ENCODE results near the gene CCDC124.

Gene CCDC124

DNA sequence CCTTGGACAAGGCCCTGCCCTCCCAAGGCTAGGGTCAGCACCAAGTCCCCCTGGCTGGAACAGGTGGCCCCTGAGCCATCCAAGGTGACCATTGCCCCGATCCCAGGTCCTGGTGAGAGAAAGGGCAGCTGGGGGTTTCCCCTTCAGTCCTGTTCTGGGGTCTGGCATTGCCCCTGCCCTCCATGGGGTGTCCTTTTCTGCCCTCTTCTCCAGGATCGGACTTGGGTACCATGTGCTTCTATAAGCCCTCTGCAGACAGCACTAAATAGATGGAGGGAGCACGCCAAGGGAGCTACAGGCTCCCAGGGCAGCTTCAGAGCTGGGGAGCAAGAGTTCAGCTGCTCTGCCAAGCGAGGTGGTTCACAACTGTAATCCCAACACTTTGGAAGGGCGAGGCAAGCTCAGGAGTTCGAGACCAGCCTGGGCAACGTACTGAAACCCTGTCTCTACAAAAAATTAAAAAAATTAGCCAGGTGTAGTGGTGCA lies 20.5 kb downstream of the CCDC124 start:
- no peaks in the 10 kb centered on the region for H3K36me3 Mint-ChIP-seq (ENCODE audit: low read depth)
- peaks cover 50% of the 10 kb centered on the region for H3K4me1 Mint-ChIP-seq (ENCODE audit: low read depth)
- H3K4me3 Mint-ChIP-seq, result no peak overlapping the region
- H3K9me3 Mint-ChIP-seq, result no peaks in the 10 kb centered on the region
- intact Hi-C loops (cut with micrococcal nuclease), result no loop called here
- H3K27me3 Mint-ChIP-seq, result peaks cover 90% of the 10 kb centered on the region
- peak overlapping the region; percentile 19 for H3K27ac Mint-ChIP-seq

DNA sequence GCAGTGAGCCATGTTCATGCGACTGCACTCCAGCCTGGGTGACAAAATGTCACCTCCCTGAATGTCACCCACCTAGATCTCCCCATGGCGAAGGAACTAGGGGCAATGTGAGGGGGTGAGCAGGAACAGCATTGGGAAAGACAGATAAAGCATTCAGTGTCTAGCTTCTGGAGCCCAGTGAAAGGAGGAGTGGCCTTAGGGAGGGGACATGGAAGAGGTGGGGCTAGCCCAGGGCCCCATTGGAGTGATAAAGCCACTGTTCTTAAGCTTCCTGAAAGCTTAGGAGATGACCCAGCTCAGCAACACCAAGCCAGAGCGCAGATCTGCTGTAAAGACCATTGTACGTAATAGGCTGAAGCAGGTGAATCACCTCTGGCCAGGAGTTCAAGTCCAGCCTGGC lies 21.1 kb downstream of the CCDC124 start:
- Mint-ChIP-seq H3K27ac (no peak overlapping the region), H3K4me1 (ENCODE audit: low read depth) (peaks cover 47% of the 10 kb centered on the region), H3K36me3 (ENCODE audit: low read depth) (no peaks in the 10 kb centered on the region), H3K4me3 (no peak overlapping the region), H3K9me3 (no peaks in the 10 kb centered on the region), H3K27me3 (peaks cover 85% of the 10 kb centered on the region)
- intact Hi-C loops (cut with micrococcal nuclease), result no loop called here

DNA sequence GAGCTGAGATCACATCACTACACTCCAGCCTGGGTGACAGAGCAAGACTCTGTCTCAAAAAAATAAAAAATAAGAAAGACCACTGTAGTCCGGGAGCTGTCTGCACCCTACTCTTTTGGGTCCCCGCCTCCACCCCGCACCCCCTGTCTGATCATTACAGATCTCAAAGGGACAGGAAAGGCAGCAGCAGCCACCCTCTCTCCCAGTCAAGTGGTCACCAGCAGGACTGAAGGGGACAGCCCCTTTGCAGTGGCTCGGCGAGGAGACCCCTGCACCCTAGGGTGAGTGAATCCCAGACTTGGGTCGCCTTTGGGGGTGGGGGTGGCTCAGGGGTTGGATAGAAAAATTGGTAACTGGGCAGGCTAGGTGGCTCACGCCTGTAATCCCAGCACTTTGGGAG lies 21.6 kb downstream of the CCDC124 start:
- no peaks in the 10 kb centered on the region for H3K9me3 Mint-ChIP-seq
- H3K4me1 Mint-ChIP-seq (ENCODE audit: low read depth), result peaks cover 41% of the 10 kb centered on the region
- no peaks in the 10 kb centered on the region for H3K36me3 Mint-ChIP-seq (ENCODE audit: low read depth)
- no peak overlapping the region for H3K4me3 Mint-ChIP-seq
- H3K27me3 Mint-ChIP-seq, result peaks cover 81% of the 10 kb centered on the region
- intact Hi-C loops (cut with micrococcal nuclease), result no loop called here
- no peak overlapping the region for H3K27ac Mint-ChIP-seq

DNA sequence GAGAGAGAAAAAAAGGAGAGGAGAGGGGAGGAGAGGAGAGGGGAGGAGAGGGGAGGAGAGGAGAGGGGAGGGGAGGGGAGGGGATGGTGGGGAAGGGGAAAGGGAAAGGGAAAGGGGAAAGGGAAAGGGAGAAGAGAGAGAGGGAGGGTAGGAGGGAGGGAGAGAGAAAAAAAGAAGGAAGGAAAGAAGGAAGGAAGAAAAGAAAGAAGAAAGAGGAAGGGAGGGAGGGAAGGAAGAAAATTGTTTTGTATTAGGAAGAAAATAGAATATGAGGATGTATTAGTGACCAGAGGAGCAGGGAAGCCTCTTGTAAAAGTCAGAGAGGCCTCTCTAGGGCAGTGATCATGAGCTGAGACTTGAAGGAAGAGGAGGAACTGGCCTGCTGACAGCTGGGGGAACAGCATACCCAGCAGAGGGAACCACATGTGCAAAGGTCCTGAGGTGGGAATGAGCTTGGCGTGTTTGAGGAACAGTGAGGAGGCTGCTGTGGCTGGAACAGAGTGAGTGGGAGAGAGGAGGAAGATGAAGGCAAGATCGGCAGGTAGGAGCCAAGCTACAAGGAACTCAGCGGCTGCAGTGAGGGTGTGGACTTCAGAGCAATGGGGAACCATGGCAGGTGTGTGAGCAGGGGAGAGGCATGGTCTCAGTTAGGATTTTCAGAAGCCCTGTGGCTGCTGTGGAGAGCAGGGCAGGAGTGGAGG lies 24.5 kb downstream of the CCDC124 start:
- Mint-ChIP-seq H3K27ac (no peak overlapping the region), H3K36me3 (ENCODE audit: low read depth) (no peaks in the 10 kb centered on the region), H3K4me3 (no peak overlapping the region), H3K4me1 (ENCODE audit: low read depth) (peaks cover 16% of the 10 kb centered on the region), H3K9me3 (no peaks in the 10 kb centered on the region), H3K27me3 (peaks cover 73% of the 10 kb centered on the region)
- intact Hi-C loops (cut with micrococcal nuclease), result no loop called here

DNA sequence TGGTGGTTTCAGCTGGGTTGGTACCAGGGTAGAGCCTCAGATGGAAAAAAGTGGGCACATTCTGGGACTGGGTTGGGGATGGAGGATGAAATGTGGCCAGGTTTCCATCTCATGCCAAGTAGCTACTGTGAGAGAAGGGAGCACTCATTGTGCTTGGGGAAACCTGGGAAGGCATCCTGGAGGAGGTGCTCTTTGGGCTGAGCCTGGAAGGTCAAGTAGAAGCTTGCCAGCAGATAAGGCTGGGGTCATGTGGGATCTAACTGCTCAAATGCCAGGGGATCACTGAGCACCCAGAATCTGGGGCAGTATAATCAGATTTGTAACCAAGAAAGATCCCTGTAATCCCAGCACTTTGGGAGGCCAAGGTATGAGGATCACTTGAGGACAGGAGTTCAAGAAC lies 25.1 kb downstream of the CCDC124 start:
- Mint-ChIP-seq H3K27me3 (peaks cover 72% of the 10 kb centered on the region), H3K27ac (no peak overlapping the region), H3K4me3 (no peak overlapping the region), H3K4me1 (ENCODE audit: low read depth) (peaks cover 10% of the 10 kb centered on the region), H3K9me3 (no peaks in the 10 kb centered on the region), H3K36me3 (ENCODE audit: low read depth) (no peaks in the 10 kb centered on the region)
- intact Hi-C loops (cut with micrococcal nuclease), result no loop called here

DNA sequence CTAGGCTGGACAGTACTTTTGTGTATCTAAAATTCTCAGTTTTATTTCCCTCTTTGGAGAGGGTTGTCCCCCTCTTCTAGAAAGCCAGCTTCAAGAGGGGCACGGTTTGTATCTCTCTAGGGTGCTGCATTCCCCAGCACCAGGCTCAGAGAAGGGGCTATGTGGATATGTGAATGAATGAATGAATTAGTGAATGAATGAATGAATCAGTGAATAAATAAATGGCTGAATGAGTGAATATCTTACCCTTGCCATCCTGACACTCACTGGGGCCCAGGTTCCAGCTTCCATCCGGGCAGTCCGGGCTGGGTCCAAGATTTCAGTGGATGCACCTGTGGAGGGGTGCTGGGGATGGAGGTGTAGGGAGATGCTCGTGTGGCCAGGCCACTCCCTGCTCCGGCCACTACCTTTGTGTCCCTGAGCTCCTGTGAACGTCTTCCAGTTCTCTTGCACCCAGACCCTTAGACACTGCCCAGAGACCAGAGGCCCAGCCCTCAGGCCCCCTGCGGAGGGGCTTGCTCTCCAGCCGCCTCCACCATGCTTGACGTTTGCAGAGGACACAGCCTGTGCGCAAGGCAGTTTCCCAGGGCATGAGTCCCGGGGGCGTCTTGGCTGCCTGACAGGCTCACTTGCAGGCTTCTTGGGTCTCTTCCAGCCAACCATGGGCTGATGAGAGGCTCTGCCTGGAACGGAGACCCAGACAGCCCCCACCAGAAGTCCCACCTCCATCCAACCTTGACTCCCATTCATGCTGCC lies 31.3 kb downstream of the CCDC124 start:
- peaks cover 81% of the 10 kb centered on the region for H3K27me3 Mint-ChIP-seq
- H3K36me3 Mint-ChIP-seq (ENCODE audit: low read depth), result no peaks in the 10 kb centered on the region
- no peak overlapping the region for H3K4me3 Mint-ChIP-seq
- H3K9me3 Mint-ChIP-seq, result no peaks in the 10 kb centered on the region
- H3K27ac Mint-ChIP-seq, result no peak overlapping the region
- H3K4me1 Mint-ChIP-seq (ENCODE audit: low read depth), result no peaks in the 10 kb centered on the region
- intact Hi-C loops (cut with micrococcal nuclease), result no loop called here

DNA sequence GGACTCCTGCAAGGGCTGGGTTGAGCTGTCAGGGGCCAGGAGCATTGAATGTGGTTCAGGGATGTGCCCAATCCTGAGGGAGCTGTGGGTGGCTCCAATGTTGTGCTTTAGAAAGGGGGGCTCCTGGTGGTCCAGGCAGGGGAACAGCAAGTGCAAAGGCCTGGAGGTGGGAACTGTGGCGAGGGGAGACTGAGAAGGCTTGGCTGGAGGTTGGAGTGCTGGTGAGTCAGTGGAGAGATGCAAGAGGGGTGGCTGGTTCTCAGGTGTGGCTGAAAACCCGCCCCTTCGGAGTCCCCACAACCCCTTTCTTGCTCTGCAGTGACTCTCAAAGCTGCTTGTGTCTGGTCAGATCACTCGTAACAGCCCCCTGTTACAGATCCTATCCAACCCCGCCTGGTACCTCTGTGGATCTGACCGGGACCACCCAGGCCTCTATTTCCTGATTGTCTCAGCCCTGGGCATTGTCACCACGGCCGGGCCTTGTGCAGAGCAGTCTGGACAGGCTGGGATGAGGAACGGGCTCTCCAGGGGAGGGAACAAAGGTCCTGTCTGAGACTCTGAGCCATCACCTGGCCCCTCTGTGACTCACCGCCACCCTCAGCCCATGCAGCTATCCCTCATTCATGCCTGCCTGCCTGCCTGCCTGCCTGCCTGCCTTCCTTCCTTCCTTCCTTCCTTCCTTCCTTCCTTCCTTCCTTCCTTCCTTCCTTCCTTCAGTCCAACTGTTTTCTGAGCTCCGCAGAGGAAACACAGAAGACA lies 32.7 kb downstream of the CCDC124 start:
- Mint-ChIP-seq H3K4me3 (no peak overlapping the region), H3K9me3 (no peaks in the 10 kb centered on the region), H3K27ac (no peak overlapping the region), H3K27me3 (peaks cover 77% of the 10 kb centered on the region), H3K4me1 (ENCODE audit: low read depth) (peaks cover 5% of the 10 kb centered on the region), H3K36me3 (ENCODE audit: low read depth) (no peaks in the 10 kb centered on the region)
- intact Hi-C loops (cut with micrococcal nuclease), result no loop called here

DNA sequence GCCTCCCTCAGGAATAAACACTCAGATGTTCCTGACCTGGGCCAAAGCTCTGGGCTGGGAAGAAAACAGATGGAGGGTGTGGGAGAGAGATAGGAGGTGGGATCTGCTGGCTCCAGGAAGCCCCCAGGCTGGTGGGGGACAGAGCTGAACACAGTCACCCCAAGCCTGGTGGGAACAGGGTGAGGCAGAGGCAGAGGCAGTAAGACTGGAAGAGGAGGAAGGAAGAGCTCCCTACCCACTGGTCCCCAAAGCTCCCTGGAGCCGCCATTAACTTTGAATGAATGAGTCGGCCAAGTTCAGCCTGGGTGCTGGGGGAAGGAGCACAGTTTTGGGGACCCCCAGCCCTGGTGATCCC lies 33.3 kb downstream of the CCDC124 start:
- H3K27me3 Mint-ChIP-seq, result peaks cover 73% of the 10 kb centered on the region

DNA sequence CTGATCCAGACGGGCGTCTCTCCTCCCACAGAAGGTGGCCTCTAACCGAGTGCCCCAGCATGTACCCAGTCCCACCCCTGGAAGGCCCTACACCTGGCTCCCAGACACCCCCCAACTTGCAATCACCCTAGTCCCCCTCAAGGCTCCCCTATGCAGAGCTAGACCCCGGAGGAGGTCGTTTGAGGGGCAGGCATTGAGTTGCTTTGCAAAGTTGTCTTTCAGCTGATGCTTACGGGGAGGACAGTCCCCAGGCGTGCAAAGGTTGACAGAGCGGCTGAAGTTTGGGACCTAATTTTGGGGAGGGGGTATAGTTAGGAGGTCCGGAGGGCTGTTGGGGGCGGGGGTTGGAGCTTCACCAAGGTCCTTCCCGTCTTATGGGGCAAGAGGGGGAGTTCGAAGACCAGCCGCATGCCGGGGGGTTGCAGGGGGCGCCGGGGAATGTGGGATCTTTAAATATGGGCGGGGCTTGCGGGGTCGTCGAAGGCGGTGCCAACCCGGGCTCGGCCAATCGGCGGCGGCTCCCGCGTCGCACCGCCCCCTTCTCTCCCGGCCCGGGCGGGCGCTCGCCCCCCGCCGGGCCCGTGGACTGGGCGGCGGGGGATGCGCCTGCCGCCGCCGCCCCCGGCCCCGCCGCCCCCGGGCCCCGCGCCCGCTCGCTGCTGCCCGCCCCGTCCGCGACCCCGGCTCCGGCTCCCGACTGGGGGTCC lies 33.9 kb downstream of the CCDC124 start, which contains the start of gene KCNN1:
Gene KCNN1, plus strand, starts transcription at position 558 of the 707 bp plus-strand sequence. CDS start 6,782 bp downstream, outside the sequence.
- H3K4me1 Mint-ChIP-seq (ENCODE audit: low read depth), result peaks cover 5% of the 10 kb centered on the region
- H3K4me3 Mint-ChIP-seq, result no peak within 1 kb of the TSS
- no peaks in the 10 kb centered on the region for H3K9me3 Mint-ChIP-seq
- intact Hi-C loops (cut with micrococcal nuclease), result no loop called here
- no peaks in the 10 kb centered on the region for H3K36me3 Mint-ChIP-seq (ENCODE audit: low read depth)
- peaks cover 68% of the 10 kb centered on the region for H3K27me3 Mint-ChIP-seq
- no peak within 1 kb of the TSS for H3K27ac Mint-ChIP-seq

More for the DNA sequence above, 33.3 kb downstream of the CCDC124 start:
- Mint-ChIP-seq H3K27ac (no peak overlapping the region), H3K36me3 (ENCODE audit: low read depth) (no peaks in the 10 kb centered on the region), H3K9me3 (no peaks in the 10 kb centered on the region), H3K4me3 (no peak overlapping the region), H3K4me1 (ENCODE audit: low read depth) (peaks cover 5% of the 10 kb centered on the region)
- intact Hi-C loops (cut with micrococcal nuclease), result no loop called here

DNA sequence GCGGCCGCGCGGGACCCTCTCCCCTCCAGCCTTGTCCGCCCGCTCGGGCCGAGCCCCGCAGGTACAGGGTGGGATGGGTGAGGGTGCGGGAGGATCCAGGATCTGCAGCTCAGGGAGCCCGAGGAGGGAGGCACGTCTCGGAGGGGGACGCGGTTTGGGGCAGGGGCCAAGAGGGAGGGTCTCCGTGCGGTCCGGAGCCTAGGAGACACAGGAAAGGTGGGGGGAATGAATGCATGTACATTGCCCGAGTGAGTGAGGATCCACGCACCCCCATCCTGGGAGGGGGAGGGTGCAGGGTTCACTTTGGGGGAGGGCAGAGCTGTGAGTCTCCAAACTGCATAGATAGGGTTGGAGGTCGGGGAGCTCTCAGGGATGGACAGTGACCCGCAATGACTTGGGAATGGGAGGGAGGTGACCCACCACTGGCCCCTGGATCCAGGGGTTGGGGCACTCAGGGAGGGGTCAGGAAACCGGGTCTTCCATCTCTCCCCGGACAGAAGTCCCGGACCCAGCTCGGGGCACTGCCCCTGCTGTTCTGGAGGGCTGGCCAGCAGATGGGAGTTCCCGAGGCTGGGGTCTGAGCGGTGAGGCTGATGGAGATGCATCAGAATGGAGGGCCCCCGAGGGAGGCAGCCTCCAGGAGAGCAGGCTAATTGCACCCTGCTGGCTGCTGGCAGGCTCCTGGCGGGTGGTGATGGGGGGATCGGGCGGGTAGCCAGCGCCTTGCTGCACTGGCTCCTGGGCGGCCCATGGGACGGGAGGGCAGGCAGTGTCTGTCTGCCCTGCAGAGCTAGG lies 34.6 kb downstream of the CCDC124 start:
- Mint-ChIP-seq H3K4me1 (ENCODE audit: low read depth) (peaks cover 5% of the 10 kb centered on the region), H3K9me3 (no peaks in the 10 kb centered on the region), H3K4me3 (no peak overlapping the region), H3K27me3 (peaks cover 63% of the 10 kb centered on the region), H3K27ac (no peak overlapping the region), H3K36me3 (ENCODE audit: low read depth) (no peaks in the 10 kb centered on the region)
- intact Hi-C loops (cut with micrococcal nuclease), result no loop called here

DNA sequence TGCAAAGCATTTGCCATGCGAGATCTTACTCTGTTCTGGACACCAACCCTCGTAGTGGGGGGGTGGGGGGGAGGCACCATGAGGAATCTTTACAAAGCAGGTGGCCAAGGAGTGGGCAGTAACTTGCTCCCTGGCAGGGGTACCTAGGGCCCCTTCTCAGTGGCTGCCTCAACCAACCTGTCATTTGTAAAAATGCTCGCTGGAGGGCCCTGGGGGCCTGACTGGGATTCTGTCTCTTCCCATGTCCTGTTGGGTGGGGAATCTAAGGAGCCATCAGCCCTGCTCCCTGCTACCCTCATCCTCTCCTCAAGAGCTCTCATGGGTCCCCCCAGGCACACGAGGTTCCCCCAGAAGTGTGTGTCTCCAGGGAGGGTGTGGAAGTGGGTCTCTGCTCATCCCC lies 35.5 kb downstream of the CCDC124 start:
- Mint-ChIP-seq H3K36me3 (ENCODE audit: low read depth) (no peaks in the 10 kb centered on the region), H3K4me3 (no peak overlapping the region), H3K27ac (no peak overlapping the region), H3K9me3 (no peaks in the 10 kb centered on the region), H3K27me3 (peaks cover 55% of the 10 kb centered on the region), H3K4me1 (ENCODE audit: low read depth) (peaks cover 5% of the 10 kb centered on the region)
- intact Hi-C loops (cut with micrococcal nuclease), result no loop called here

DNA sequence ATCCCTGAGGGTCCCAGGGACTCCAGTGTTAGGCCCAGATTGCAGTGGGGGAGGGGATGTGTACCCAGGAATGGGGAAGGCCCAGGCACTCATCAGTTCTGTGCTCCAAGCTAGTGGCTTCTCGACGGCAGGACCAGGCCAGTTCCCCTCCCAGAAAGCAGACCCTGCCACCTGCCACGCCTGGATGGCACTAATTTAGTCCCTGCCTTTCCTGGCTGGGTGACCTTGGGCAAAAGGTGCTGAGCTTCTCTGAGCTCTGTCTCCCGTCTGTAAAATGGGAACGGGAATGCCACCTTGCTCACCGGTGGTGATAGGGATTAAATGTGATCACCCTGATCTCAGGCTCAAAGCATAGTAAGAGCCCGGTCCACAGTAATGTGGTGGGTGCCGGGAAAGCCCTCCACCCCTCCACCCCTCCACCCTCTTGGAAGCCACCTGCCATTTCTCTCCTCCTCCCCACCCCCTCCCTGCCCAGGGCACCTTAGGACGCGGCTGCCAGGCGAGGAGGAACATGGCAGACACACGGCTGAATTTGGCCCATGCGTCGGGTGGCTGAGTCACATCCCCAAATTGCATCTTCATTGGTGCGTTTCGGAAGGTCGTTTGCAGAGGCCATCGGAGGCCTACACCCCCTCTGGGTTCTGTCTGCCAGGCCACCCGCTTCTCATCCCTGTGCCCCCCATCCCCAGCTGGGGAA lies 36.4 kb downstream of the CCDC124 start:
- Mint-ChIP-seq H3K27me3 (peaks cover 46% of the 10 kb centered on the region), H3K9me3 (no peaks in the 10 kb centered on the region), H3K36me3 (ENCODE audit: low read depth) (no peaks in the 10 kb centered on the region), H3K4me3 (no peak overlapping the region), H3K4me1 (ENCODE audit: low read depth) (peaks cover 5% of the 10 kb centered on the region), H3K27ac (no peak overlapping the region)
- intact Hi-C loops (cut with micrococcal nuclease), result no loop called here

Data from dendritic cell treated with granulocyte-macrophage colony-stimulating factor and Interleukin-4, amounts not matched to agents 40 ng/mL and 50 ng/mL, for 4 days (primary cell).